GM15510 (cell line): ENCODE results near the gene HACD1.

Experiments
- POLR2A ChIP-seq: IDR thresholded peaks from 3 replicates; pipeline ENCODE4 v1.6.1; 2011; ENCODE audit warnings: borderline replicate concordance; ENCODE audit not compliant: insufficient read length; ENCODE audit errors: extremely low read depth

The HACD1 gene

DNA sequence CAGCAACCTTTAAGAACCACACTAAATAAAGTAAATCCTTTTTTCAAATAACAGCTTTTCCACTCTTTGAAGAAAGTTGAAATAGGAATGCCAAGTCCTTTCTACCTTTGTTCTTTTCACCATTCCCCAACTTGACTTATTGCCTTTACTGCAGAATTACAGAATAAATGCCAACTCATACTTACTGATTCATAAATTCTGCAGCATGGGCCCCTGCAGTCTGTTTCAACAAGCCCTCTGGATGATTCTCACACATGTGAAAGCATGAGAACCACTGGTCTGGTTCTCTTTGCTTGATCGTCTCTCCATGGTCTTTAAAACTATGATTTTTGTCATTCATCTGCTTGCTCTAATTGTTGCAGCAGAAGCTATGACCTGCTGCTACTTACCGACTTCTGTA is 56.1 kb downstream of the HACD1 start:
- TF ChIP-seq POLR2A, result no peak

DNA sequence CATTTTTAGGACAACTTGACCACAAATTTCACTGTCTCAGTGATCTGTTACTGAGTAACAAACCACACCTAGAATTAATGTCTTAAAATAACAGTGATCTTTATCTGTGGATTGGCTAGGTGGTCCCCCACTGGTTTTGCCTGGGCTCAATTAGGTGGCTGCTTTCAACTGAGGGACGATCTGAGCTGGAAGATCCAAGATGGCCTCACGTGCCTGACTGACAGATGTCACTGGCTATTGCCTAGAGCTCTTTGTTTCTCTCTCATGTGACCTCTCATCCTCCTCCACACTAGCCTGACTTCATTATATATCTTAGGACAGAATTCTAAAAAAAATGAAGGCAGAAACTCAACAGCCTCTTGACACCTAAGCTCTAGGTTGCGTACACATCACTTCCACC is 59.7 kb downstream of the HACD1 start:
- TF ChIP-seq POLR2A, result no peak

DNA sequence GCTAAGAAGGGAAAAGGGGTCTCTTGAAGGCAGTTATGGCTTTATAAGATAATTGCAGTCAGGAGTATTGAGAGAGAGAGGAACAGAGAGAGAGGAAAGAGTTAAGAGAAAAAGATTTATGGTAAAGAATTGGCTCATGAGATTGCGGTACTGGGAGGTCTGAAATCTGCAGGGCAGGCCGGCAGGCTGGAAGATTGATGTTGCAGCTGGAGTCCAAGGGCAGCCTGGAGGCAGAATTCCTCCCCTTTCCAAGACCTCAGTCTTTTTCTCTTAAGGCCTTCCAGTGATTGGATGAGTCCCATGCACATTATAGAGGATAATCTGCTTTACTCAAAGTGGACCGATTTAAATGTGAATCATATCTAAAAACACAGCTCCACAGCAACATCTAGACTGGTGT is 68.4 kb downstream of the HACD1 start:
- no peak for TF ChIP-seq POLR2A

DNA sequence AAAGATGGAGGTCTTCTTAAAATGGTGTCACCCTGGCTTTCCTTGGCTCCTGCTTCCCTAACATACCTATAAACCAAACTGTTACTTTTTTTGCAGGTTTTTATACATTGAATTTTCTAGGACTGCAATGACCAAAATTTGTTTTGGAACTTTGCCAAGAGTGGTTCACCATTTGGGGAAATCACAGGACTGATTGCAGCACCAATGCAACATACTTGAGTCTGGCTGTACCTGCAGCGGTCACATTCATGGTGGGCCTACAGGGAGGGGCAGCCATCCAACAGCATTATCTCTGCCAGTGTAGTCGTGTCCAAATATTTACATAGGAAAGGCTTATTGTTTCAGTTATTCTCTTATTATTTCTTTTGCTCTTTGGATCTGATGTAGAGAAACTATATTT is 69.0 kb downstream of the HACD1 start:
- TF ChIP-seq POLR2A, result no peak

DNA sequence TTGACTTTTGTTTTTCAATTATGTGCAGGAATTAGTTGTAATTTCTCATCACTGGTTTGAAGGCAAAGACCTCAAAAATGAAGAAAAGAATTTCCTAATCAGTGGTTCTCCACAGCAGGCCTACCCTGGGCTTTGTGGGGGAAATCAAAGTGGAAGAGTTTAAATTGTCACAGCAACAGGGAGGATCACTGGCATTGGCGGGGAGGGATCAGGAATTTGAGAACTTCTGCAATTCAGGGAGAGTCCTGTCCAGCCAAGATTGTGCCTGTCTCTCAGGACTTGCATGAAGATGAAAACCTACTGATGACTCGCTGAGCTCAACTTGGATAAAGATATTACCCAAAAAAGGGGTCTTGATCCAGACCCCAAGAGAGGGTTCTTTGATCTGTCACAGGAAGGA is 70.1 kb downstream of the HACD1 start:
- no peak for TF ChIP-seq POLR2A

DNA sequence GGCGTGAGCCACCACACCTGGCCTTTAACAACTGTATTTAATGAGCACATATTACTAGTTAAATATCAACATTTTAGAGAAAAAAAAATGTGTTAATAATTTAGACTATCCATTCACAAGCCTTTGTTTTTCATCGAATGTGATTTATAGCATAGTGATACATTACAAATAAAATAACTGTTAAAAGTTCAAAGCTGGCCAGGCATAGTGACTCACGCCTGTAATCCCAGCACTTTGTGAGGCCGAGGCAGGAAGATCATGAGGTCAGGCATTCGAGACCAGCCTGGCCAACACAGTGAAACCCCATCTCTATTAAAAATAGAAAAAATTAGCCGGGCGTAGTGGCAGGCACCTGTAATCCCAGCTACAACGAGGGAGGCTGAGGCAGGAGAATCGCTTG is 72.7 kb downstream of the HACD1 start:
- no peak for TF ChIP-seq POLR2A
